NCI-H1092 (cell line): Measurements from ENCODE around the gene GBP2.

Experiments used
- DNase-seq: peaks from one replicate; lab custom pipeline; 2025; lab: John Stamatoyannopoulos, UW

Gene GBP2

GRCh38 chr1:89065079-89065868 lies 60.6 kb downstream of the GBP2 start, which contains the start of gene GBP1:
GBP1 (minus strand) TSS chr1:89065208; CDS start chr1:89063234, 1,974 bp downstream.
- DNase-seq, result no peak

- no peak for DNase-seq
Observed at GRCh38 chr1:89064632-89065031, 61.3 kb downstream of the GBP2 start.

GRCh38 chr1:89063094-89063493 lies 62.8 kb downstream of the GBP2 start:
- no peak for DNase-seq

GRCh38 chr1:89060091-89060490 lies 65.8 kb downstream of the GBP2 start:
- DNase-seq, result no peak
